ENCODE results near the gene CCSER1. TPM values are rescaled to one million over a fixed set of nuclear protein-coding genes. Genes with fewer than 3 reads are reported as not detected.
A peak's percentile ranks its signal among the peaks of the same experiment; 100 is the strongest.

CCSER1 gene
- total RNA-seq, 1 experiment from 2014 or later: 0.63 TPM

- H3K4me1 Mint-ChIP-seq (ENCODE audit: insufficient read depth, unreplicated experiment): no peaks in the 10 kb centered on the region
- peaks cover 4% of the 10 kb centered on the region for H3K9me3 Mint-ChIP-seq (ENCODE audit: unreplicated experiment)
- ChIA-PET CTCF (no interaction called here), POLR2A (no interaction called here)
- H3K27ac Mint-ChIP-seq (ENCODE audit: low read depth, unreplicated experiment): no peak overlapping the region
- intact Hi-C loops (cut with micrococcal nuclease): no loop called here
- no peaks in the 10 kb centered on the region for H3K27me3 Mint-ChIP-seq (ENCODE audit: insufficient read depth, unreplicated experiment)
- BruUV-seq (replicated peaks): no TSS peak
- DNase-seq (ENCODE audit: unreplicated experiment): no peak
- no peaks in the 10 kb centered on the region for H3K36me3 Mint-ChIP-seq (ENCODE audit: insufficient read depth, unreplicated experiment)
- H3K4me3 Mint-ChIP-seq (ENCODE audit: unreplicated experiment): no peak overlapping the region
- no peak for TF ChIP-seq CTCF (IDR thresholded peaks at IDR 0.05; ENCODE audit: unreplicated experiment)
Measured at GRCh38 chr4:91485415-91485814, 1358.2 kb downstream of the CCSER1 start.

- no peak for DNase-seq (ENCODE audit: unreplicated experiment)
- CTCF ChIA-PET: no interaction called here
- Mint-ChIP-seq H3K36me3 (ENCODE audit: insufficient read depth, unreplicated experiment) (no peaks in the 10 kb centered on the region), H3K27ac (ENCODE audit: low read depth, unreplicated experiment) (no peak overlapping the region), H3K27me3 (ENCODE audit: insufficient read depth, unreplicated experiment) (no peaks in the 10 kb centered on the region), H3K9me3 (ENCODE audit: unreplicated experiment) (no peaks in the 10 kb centered on the region), H3K4me3 (ENCODE audit: unreplicated experiment) (no peak overlapping the region), H3K4me1 (ENCODE audit: insufficient read depth, unreplicated experiment) (no peaks in the 10 kb centered on the region)
- BruUV-seq (replicated peaks): no TSS peak
- intact Hi-C loops (cut with micrococcal nuclease): no loop called here
- POLR2A ChIA-PET: no interaction called here
- no peak for TF ChIP-seq CTCF (IDR thresholded peaks at IDR 0.05; ENCODE audit: unreplicated experiment)
Measured at GRCh38 chr4:91488946-91489345, 1361.8 kb downstream of the CCSER1 start.

- no peak for DNase-seq (ENCODE audit: unreplicated experiment)
- intact Hi-C loops (cut with micrococcal nuclease): no loop called here
- Mint-ChIP-seq H3K4me1 (ENCODE audit: insufficient read depth, unreplicated experiment) (no peaks in the 10 kb centered on the region), H3K9me3 (ENCODE audit: unreplicated experiment) (peaks cover 6% of the 10 kb centered on the region), H3K4me3 (ENCODE audit: unreplicated experiment) (no peak overlapping the region), H3K27ac (ENCODE audit: low read depth, unreplicated experiment) (no peak overlapping the region), H3K27me3 (ENCODE audit: insufficient read depth, unreplicated experiment) (no peaks in the 10 kb centered on the region), H3K36me3 (ENCODE audit: insufficient read depth, unreplicated experiment) (no peaks in the 10 kb centered on the region)
- CTCF ChIA-PET: no interaction called here
- POLR2A ChIA-PET: no interaction called here
- no peak for TF ChIP-seq CTCF (IDR thresholded peaks at IDR 0.05; ENCODE audit: unreplicated experiment)
- no TSS peak for BruUV-seq (replicated peaks)
Measured at GRCh38 chr4:91497892-91498291, 1370.7 kb downstream of the CCSER1 start.

- no peaks in the 10 kb centered on the region for H3K36me3 Mint-ChIP-seq (ENCODE audit: insufficient read depth, unreplicated experiment)
- H3K4me1 Mint-ChIP-seq (ENCODE audit: insufficient read depth, unreplicated experiment): no peaks in the 10 kb centered on the region
- TF ChIP-seq CTCF (IDR thresholded peaks at IDR 0.05; ENCODE audit: unreplicated experiment): no peak
- no peaks in the 10 kb centered on the region for H3K27me3 Mint-ChIP-seq (ENCODE audit: insufficient read depth, unreplicated experiment)
- DNase-seq (ENCODE audit: unreplicated experiment): peak; percentile 16
- intact Hi-C loops (cut with micrococcal nuclease): no loop called here
- no TSS peak for BruUV-seq (replicated peaks)
- no peak overlapping the region for H3K27ac Mint-ChIP-seq (ENCODE audit: low read depth, unreplicated experiment)
- ChIA-PET CTCF (no interaction called here), POLR2A (no interaction called here)
- H3K9me3 Mint-ChIP-seq (ENCODE audit: unreplicated experiment): peaks cover 6% of the 10 kb centered on the region
- H3K4me3 Mint-ChIP-seq (ENCODE audit: unreplicated experiment): no peak overlapping the region
Measured at GRCh38 chr4:91502365-91502764, 1375.2 kb downstream of the CCSER1 start.

All from MCF 10A (cell line).